GM19025 (cell line): ENCODE measurements around the gene NBAS.

Experiments
- ATAC-seq: cut with Tn5 transposase; IDR thresholded peaks from one replicate; pipeline ENCODE4 v1.9.1; 2021; ENCODE audit warnings: mild to moderate bottlenecking, low read depth, moderate library complexity; ENCODE audit not compliant: unreplicated experiment

The NBAS gene

GRCh38 chr2:15158532-15158931, 402.6 kb downstream of the NBAS start:
- no peak for ATAC-seq

GRCh38 chr2:15158100-15158499, 403.0 kb downstream of the NBAS start:
- no peak for ATAC-seq

GRCh38 chr2:15155959-15156574, 405.1 kb downstream of the NBAS start:
- ATAC-seq, result no peak

GRCh38 chr2:15154297-15154696, 406.8 kb downstream of the NBAS start:
- ATAC-seq, result no peak

- no peak for ATAC-seq
These were observed 408.8 kb downstream of the NBAS start for GRCh38 chr2:15152382-15152781.

- no peak for ATAC-seq
These were observed 412.1 kb downstream of the NBAS start for GRCh38 chr2:15149063-15149462.

GRCh38 chr2:15147591-15147990, 413.5 kb downstream of the NBAS start:
- ATAC-seq, result no peak

- no peak for ATAC-seq
These were observed 414.2 kb downstream of the NBAS start for GRCh38 chr2:15146960-15147359.

- ATAC-seq, result no peak
These were observed 415.2 kb downstream of the NBAS start for GRCh38 chr2:15145919-15146318.

- ATAC-seq, result no peak
These were observed 415.9 kb downstream of the NBAS start for GRCh38 chr2:15145046-15145817.

- peak; percentile 99 for ATAC-seq
These were observed 419.0 kb downstream of the NBAS start for GRCh38 chr2:15142069-15142689.

GRCh38 chr2:15141211-15141610, 419.9 kb downstream of the NBAS start:
- ATAC-seq, result no peak

GRCh38 chr2:15136639-15137038, 424.5 kb downstream of the NBAS start:
- ATAC-seq, result no peak

GRCh38 chr2:15134957-15135356, 426.2 kb downstream of the NBAS start:
- ATAC-seq, result no peak

GRCh38 chr2:15133461-15133860, 427.7 kb downstream of the NBAS start:
- ATAC-seq, result no peak

GRCh38 chr2:15128846-15129245, 432.3 kb downstream of the NBAS start:
- no peak for ATAC-seq

GRCh38 chr2:15127876-15128275, 433.3 kb downstream of the NBAS start:
- ATAC-seq, result no peak

GRCh38 chr2:15127301-15127700, 433.8 kb downstream of the NBAS start:
- no peak for ATAC-seq

- ATAC-seq, result no peak
These were observed 434.8 kb downstream of the NBAS start for GRCh38 chr2:15126373-15126772.

- ATAC-seq, result no peak
These were observed 438.2 kb downstream of the NBAS start for GRCh38 chr2:15122915-15123314.

- ATAC-seq, result no peak
These were observed 440.5 kb downstream of the NBAS start for GRCh38 chr2:15120631-15121030.

GRCh38 chr2:15119722-15120175, 441.4 kb downstream of the NBAS start:
- no peak for ATAC-seq
